Activated CD8-positive, alpha-beta memory T cell treated with anti-CD3 and anti-CD28 coated beads for 48 hours (primary cell): ENCODE measurements around the gene IMMP1L.

Experiments
- DNase-seq, 3 experiments: peaks; one replicate each; pipeline ENCODE4 v3.0.0-alpha.2; 2020; ENCODE audit warnings: low read depth in 2 of 3, low spot score in 2 of 3

IMMP1L gene

GRCh38 chr11:31477528-31478222 is 31.7 kb downstream of the IMMP1L start:
- no peak for DNase-seq

GRCh38 chr11:31474083-31474482 is 35.3 kb downstream of the IMMP1L start:
- no peak for DNase-seq

GRCh38 chr11:31464436-31464835 is 45.0 kb downstream of the IMMP1L start:
- DNase-seq = no peak

GRCh38 chr11:31455177-31455576 is 54.2 kb downstream of the IMMP1L start:
- DNase-seq = no peak

GRCh38 chr11:31450841-31451240 is 58.6 kb downstream of the IMMP1L start:
- no peak for DNase-seq

GRCh38 chr11:31449040-31449439 is 60.4 kb downstream of the IMMP1L start:
- no peak for DNase-seq

GRCh38 chr11:31445621-31446020 is 63.8 kb downstream of the IMMP1L start:
- no peak for DNase-seq

- DNase-seq = no peak
These were observed 65.6 kb downstream of the IMMP1L start for GRCh38 chr11:31443802-31444201.

- no peak for DNase-seq
These were observed 67.3 kb downstream of the IMMP1L start for GRCh38 chr11:31442086-31442485.

GRCh38 chr11:31441296-31441695 is 68.1 kb downstream of the IMMP1L start:
- no peak for DNase-seq

GRCh38 chr11:31437742-31438435 is 71.5 kb downstream of the IMMP1L start:
- no peak for DNase-seq

- no peak for DNase-seq
These were observed 75.6 kb downstream of the IMMP1L start for GRCh38 chr11:31433851-31434250.

- DNase-seq = no peak
These were observed 84.8 kb downstream of the IMMP1L start for GRCh38 chr11:31424652-31425051.

GRCh38 chr11:31422703-31423102 is 86.7 kb downstream of the IMMP1L start:
- no peak for DNase-seq

GRCh38 chr11:31421820-31422219 is 87.6 kb downstream of the IMMP1L start:
- DNase-seq = no peak

GRCh38 chr11:31419669-31420068 is 89.8 kb downstream of the IMMP1L start:
- DNase-seq = no peak

- no peak for DNase-seq
These were observed 90.3 kb downstream of the IMMP1L start for GRCh38 chr11:31419138-31419537.

- DNase-seq = no peak
These were observed 91.6 kb downstream of the IMMP1L start for GRCh38 chr11:31417816-31418215.

- DNase-seq = no peak
These were observed 92.1 kb downstream of the IMMP1L start for GRCh38 chr11:31417357-31417756.

- no peak for DNase-seq
These were observed 94.0 kb downstream of the IMMP1L start for GRCh38 chr11:31415435-31415834.

GRCh38 chr11:31414338-31414737 is 95.1 kb downstream of the IMMP1L start:
- no peak for DNase-seq

GRCh38 chr11:31412946-31413345 is 96.5 kb downstream of the IMMP1L start:
- DNase-seq = no peak

- no peak for DNase-seq
These were observed 101.2 kb downstream of the IMMP1L start for GRCh38 chr11:31408201-31408600.
